H9 (cell line): ENCODE measurements around the gene SKAP1. TPM values are rescaled to one million over a fixed set of nuclear protein-coding genes. Genes with fewer than 3 reads are reported as not detected.

Experiments
- DNase-seq: peaks from one replicate; pipeline ENCODE4 v3.0.0-alpha.2; 2017
- H2AFZ ChIP-seq: one replicate; pipeline ENCODE4 v1.6.1; 2013; ENCODE audit warnings: mild to moderate bottlenecking, low read length, control low read depth, moderate library complexity
- H2AK5ac ChIP-seq: 2 replicates; pipeline ENCODE4 v1.6.1; 2013; ENCODE audit warnings: low read length, control low read depth, mixed read lengths; ENCODE audit not compliant: insufficient read length
- H2BK120ac ChIP-seq: one replicate; pipeline ENCODE4 v1.6.1; 2013; ENCODE audit warnings: low read depth, mild to moderate bottlenecking, low read length, control low read depth, inconsistent platforms; ENCODE audit not compliant: poor library complexity, severe bottlenecking
- H2BK12ac ChIP-seq: 2 replicates; pipeline ENCODE4 v1.6.1; 2013; ENCODE audit warnings: low read length, control low read depth, mixed read lengths, low read depth; ENCODE audit not compliant: insufficient read length
- H2BK15ac ChIP-seq: 2 replicates; pipeline ENCODE4 v1.6.1; 2013; ENCODE audit warnings: low read depth, low read length, control low read depth
- H2BK20ac ChIP-seq: one replicate; pipeline ENCODE4 v1.6.1; 2013; ENCODE audit warnings: low read depth, mild to moderate bottlenecking, low read length, control low read depth, inconsistent platforms; ENCODE audit not compliant: poor library complexity, severe bottlenecking
- H2BK5ac ChIP-seq: 2 replicates; pipeline ENCODE4 v1.6.1; 2013; ENCODE audit warnings: low read length, control low read depth, mixed read lengths; ENCODE audit not compliant: insufficient read length
- H3K14ac ChIP-seq: 2 replicates; pipeline ENCODE4 v1.6.1; 2013; ENCODE audit warnings: low read length, control low read depth; ENCODE audit not compliant: insufficient read depth
- H3K18ac ChIP-seq: 2 replicates; pipeline ENCODE4 v1.6.1; 2013; ENCODE audit warnings: low read depth, mild to moderate bottlenecking, mixed read lengths, low read length, control low read depth; ENCODE audit not compliant: insufficient read length
- H3K23ac ChIP-seq: 2 replicates; pipeline ENCODE4 v1.6.1; 2013; ENCODE audit warnings: low read length, control low read depth, mixed read lengths, low read depth; ENCODE audit not compliant: insufficient read length
- H3K23me2 ChIP-seq: 2 replicates; pipeline ENCODE4 v1.6.1; 2013; ENCODE audit warnings: low read depth, mild to moderate bottlenecking, mixed read lengths, low read length, control low read depth; ENCODE audit not compliant: insufficient read length, poor library complexity, severe bottlenecking
- H3K27ac ChIP-seq: 2 replicates; pipeline ENCODE4 v1.5.1; 2013; ENCODE audit warnings: low read length, control low read depth, mixed read lengths, low read depth; ENCODE audit not compliant: insufficient read length
- H3K27me3 ChIP-seq: 2 replicates; pipeline ENCODE4 v1.6.1; 2013; ENCODE audit warnings: low read length, control low read depth, inconsistent platforms; ENCODE audit not compliant: insufficient read depth
- H3K4ac ChIP-seq: 2 replicates; pipeline ENCODE4 v1.6.1; 2013; ENCODE audit warnings: low read depth, mild to moderate bottlenecking, control low read depth, inconsistent platforms, low read length, moderate library complexity
- H3K4me1 ChIP-seq: 2 replicates; pipeline ENCODE4 v1.6.1; 2013; ENCODE audit warnings: low read length, control low read depth, inconsistent platforms; ENCODE audit not compliant: insufficient read depth
- H3K4me2 ChIP-seq: 2 replicates; pipeline ENCODE4 v1.6.1; 2013; ENCODE audit warnings: low read length, control low read depth, mixed read lengths; ENCODE audit not compliant: insufficient read length, insufficient read depth
- H3K56ac ChIP-seq: 2 replicates; pipeline ENCODE4 v1.6.1; 2013; ENCODE audit warnings: low read depth, mild to moderate bottlenecking, mixed read lengths, low read length, control low read depth; ENCODE audit not compliant: insufficient read length
- H3K79me1 ChIP-seq: 2 replicates; pipeline ENCODE4 v1.6.1; 2013; ENCODE audit warnings: low read depth, mild to moderate bottlenecking, moderate library complexity, low read length, control low read depth, inconsistent platforms; ENCODE audit not compliant: insufficient read depth, poor library complexity, severe bottlenecking
- H3K79me2 ChIP-seq: 2 replicates; pipeline ENCODE4 v1.6.1; 2013; ENCODE audit warnings: low read length, control low read depth, inconsistent platforms; ENCODE audit not compliant: insufficient read depth
- H3K9ac ChIP-seq: 2 replicates; pipeline ENCODE4 v1.6.1; 2013; ENCODE audit warnings: low read length, control low read depth, mixed read lengths; ENCODE audit not compliant: insufficient read length; ENCODE audit errors: extremely low read depth
- H3K9me3 ChIP-seq: one replicate; pipeline ENCODE4 v1.6.1; 2013; ENCODE audit warnings: low read depth, low read length, inconsistent platforms; ENCODE audit not compliant: control insufficient read depth
- H3T11ph ChIP-seq: one replicate; pipeline ENCODE4 v1.6.1; 2013; ENCODE audit warnings: mild to moderate bottlenecking, low read length, control low read depth, inconsistent platforms
- H4K20me1 ChIP-seq: one replicate; pipeline ENCODE4 v1.6.1; 2013; ENCODE audit not compliant: control insufficient read depth, insufficient read length, insufficient read depth
- H4K5ac ChIP-seq: 2 replicates; pipeline ENCODE4 v1.6.1; 2013; ENCODE audit warnings: low read depth, mild to moderate bottlenecking, mixed read lengths, low read length, control low read depth; ENCODE audit not compliant: insufficient read length
- H4K8ac ChIP-seq: replicated peaks from 2 replicates; pipeline ENCODE4 v1.6.1; 2013; ENCODE audit warnings: low read length, control low read depth, mixed read lengths, low read depth; ENCODE audit not compliant: insufficient read length
- H4K91ac ChIP-seq: 2 replicates; pipeline ENCODE4 v1.6.1; 2013; ENCODE audit warnings: low read depth, mild to moderate bottlenecking, moderate library complexity, mixed read lengths, low read length, control low read depth; ENCODE audit not compliant: insufficient read length
- H3K27ac Mint-ChIP-seq, 3 experiments: 2 replicates in 2 of 3; 3 replicates in 1 of 3; pipeline ENCODE4 v1.8.0; 2020 to 2021; ENCODE audit warnings: mixed read lengths in 3 of 3, mild to moderate bottlenecking in 1 of 3, moderate library complexity in 1 of 3
- H3K27me3 Mint-ChIP-seq: 2 replicates; pipeline ENCODE4 v1.8.0; 2021; ENCODE audit warnings: low read depth, mild to moderate bottlenecking, moderate library complexity, mixed read lengths
- H3K36me3 Mint-ChIP-seq, 3 experiments: 2 replicates in 2 of 3; 3 replicates in 1 of 3; pipeline ENCODE4 v1.8.0; 2020 to 2021; ENCODE audit warnings: low read depth in 3 of 3, mixed read lengths in 3 of 3; ENCODE audit not compliant: insufficient read depth in 1 of 3
- H3K4me1 Mint-ChIP-seq, 2 experiments: 2 replicates each; pipeline ENCODE4 v1.8.0; 2020; ENCODE audit warnings: mixed read lengths in 2 of 2
- H3K4me3 Mint-ChIP-seq, 2 experiments: 2 replicates in 1 of 2; 3 replicates in 1 of 2; pipeline ENCODE4 v1.8.0; 2020 to 2021; ENCODE audit warnings: mild to moderate bottlenecking in 2 of 2, mixed read lengths in 2 of 2, moderate library complexity in 1 of 2
- H3K9me3 Mint-ChIP-seq, 2 experiments: 2 replicates in 1 of 2; 3 replicates in 1 of 2; pipeline ENCODE4 v1.8.0; 2020; ENCODE audit warnings: mild to moderate bottlenecking in 2 of 2, mixed read lengths in 2 of 2, moderate library complexity in 1 of 2
- CTCF ChIP-seq: fragments of 200-600 bp; sonication (generic); conservative IDR thresholded peaks from 3 replicates; pipeline ENCODE4 v1.8.0; 2021; ENCODE audit warnings: antibody characterized with exemption, mild to moderate bottlenecking
- WGBS: extraction: QIAGEN DNeasy Blood & Tissue Kit; methylation state at CpG from one replicate; pipeline ENCODE4 v1.1.7; 2013; ENCODE audit warnings: missing lambda C conversion rate, low lambda C conversion rate, mixed read lengths; ENCODE audit not compliant: insufficient read length; ENCODE audit errors: extremely low coverage; 5-methylcytosine and 5-hydroxymethylcytosine counted together
- total RNA-seq: library from RNA; stranded (reverse); gene quantifications from 2 replicates; pipeline ENCODE4 v1.2.1, GENCODE V29; 2021

Gene SKAP1
- total RNA-seq, 1 experiment from 2014 or later = not detected

DNA sequence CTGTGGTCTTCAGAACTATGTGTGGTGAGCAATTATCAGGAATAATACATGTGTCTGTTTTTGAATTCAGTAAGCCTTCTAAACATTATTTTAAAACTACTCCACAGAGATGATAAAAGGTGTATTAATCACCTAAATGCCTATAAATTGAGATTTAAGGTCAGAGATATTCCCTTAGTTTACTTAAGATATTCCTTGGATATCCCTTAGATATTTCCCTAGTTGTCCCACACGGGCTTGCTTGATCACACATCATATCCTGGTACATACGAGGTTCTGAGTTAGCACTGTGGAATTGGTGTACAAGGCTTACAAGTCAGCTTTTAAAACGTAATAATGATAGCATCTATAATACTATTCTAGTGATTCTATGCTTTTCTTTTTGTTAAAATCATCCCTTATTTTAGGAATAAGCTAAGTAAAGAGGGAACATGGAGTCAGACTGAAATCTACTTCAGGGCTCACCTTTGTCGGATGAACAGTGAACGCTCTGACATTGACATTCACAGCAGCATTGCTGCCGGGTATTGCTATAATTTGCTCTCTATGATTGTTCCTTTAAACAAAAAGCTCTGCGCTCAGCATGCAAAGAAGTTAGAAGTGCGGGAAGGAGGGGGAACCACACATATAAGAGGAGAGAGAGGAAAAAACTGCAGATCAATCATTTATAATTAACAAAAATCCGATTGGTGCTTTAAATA is 136.5 kb downstream of the SKAP1 start:
- Histone ChIP-seq H2AK5ac (no peak overlapping the region), H3K23ac (no peak overlapping the region), H3K23me2 (no peaks in the 10 kb centered on the region), H2BK20ac (no peak overlapping the region), H3K79me1 (no peaks in the 10 kb centered on the region), H3K27me3 (no peaks in the 10 kb centered on the region), H2BK15ac (no peak overlapping the region), H3K56ac (no peak overlapping the region), H4K5ac (no peak overlapping the region), H2AFZ (no peak overlapping the region), H2BK5ac (no peak overlapping the region), H3K9me3 (no peaks in the 10 kb centered on the region), H3K4me2 (no peak overlapping the region), H3K79me2 (no peaks in the 10 kb centered on the region), H3K14ac (no peak overlapping the region), H4K8ac (no peak overlapping the region), H2BK12ac (no peak overlapping the region), H3K4ac (no peak overlapping the region), H3K27ac (no peak overlapping the region), H3T11ph (no peak overlapping the region), H4K20me1 (no peaks in the 10 kb centered on the region), H4K91ac (no peak overlapping the region), H3K4me1 (no peaks in the 10 kb centered on the region), H3K18ac (no peak overlapping the region), H2BK120ac (no peak overlapping the region), H3K9ac (no peak overlapping the region)
- Mint-ChIP-seq H3K9me3 (no peaks in the 10 kb centered on the region), H3K27ac (no peak overlapping the region), H3K27me3 (peaks cover 9% of the 10 kb centered on the region), H3K4me3 (no peak overlapping the region), H3K36me3 (no peaks in the 10 kb centered on the region), H3K4me1 (peaks cover 9 to 14% of the 10 kb centered on the region in 2 experiments)
- no CpG with 5 or more reads among the region's 9 CpGs for WGBS
- no peak for TF ChIP-seq CTCF
- DNase-seq = no peak
